ENCODE data around the gene ANKRD52.

ANKRD52 gene

DNA sequence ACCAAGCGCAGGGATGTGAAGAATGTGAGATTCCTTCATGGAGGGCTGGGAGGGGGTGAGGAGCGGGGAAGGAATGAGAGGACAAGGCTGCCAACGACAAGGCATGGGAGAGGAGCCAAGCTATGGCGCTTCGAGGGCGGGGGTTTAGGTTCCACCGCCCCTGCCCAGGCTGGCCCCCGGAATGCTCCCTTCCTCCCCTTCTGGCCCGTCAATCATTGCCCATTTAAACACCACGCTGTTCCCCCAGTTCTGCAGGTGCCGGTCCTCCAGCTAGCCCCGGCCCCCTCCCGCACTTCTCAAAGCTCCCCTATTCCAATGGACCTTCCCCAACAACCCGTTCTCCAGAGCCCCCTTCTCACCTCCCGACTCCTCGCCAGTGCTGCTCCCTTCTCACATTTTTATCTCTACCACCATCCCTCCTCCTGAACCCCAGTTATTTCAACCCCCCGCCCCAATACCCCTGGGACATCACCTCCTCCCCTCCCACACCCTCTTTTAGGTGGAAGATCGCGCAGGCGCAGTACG is 36.9 kb downstream of the ANKRD52 start:
- H3K27ac ChIP-seq = peak overlapping the region; percentile 98
- TF ChIP-seq, protein P1, sequence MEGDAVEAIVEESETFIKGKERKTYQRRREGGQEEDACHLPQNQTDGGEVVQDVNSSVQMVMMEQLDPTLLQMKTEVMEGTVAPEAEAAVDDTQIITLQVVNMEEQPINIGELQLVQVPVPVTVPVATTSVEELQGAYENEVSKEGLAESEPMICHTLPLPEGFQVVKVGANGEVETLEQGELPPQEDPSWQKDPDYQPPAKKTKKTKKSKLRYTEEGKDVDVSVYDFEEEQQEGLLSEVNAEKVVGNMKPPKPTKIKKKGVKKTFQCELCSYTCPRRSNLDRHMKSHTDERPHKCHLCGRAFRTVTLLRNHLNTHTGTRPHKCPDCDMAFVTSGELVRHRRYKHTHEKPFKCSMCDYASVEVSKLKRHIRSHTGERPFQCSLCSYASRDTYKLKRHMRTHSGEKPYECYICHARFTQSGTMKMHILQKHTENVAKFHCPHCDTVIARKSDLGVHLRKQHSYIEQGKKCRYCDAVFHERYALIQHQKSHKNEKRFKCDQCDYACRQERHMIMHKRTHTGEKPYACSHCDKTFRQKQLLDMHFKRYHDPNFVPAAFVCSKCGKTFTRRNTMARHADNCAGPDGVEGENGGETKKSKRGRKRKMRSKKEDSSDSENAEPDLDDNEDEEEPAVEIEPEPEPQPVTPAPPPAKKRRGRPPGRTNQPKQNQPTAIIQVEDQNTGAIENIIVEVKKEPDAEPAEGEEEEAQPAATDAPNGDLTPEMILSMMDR (IDR thresholded peaks at IDR 0.05) = no peak
- TF ChIP-seq ZFX (IDR thresholded peaks at IDR 0.05; ENCODE audit: borderline replicate concordance) = no peak

DNA sequence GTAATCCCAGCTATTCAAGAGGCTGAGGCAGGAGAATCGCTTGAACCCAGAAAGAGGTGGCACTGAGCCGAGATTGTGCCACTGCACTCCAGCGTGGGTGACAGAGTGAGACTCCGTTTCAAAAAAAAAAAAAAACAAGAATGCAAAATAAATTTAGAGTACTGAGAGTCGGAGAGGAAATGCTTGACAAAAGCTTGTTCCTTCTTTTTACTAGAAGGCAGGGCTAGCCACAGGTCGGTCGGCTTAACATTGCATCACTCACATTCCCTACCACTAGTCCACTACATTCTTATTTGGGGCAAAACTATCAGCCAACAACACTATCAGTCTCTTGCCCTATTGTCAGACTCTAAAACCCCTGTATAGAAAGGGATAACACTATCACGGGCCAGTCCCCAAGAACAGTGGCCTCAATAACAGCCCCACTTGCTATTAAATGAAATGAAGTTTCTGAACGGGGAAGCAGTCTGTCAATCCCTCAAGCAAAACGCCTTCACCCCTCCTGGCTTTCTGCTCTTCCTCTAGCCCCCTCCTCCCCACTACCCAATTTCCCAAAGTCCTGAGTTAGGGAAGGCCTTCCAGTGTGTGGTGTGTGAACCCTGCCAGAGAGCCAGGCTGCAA is 37.5 kb downstream of the ANKRD52 start:
- TF ChIP-seq ZFX (IDR thresholded peaks at IDR 0.05; ENCODE audit: borderline replicate concordance) = no peak
- TF ChIP-seq, protein P1 (IDR thresholded peaks at IDR 0.05) = no peak
- H3K27ac ChIP-seq = peak overlapping the region; percentile 98

DNA sequence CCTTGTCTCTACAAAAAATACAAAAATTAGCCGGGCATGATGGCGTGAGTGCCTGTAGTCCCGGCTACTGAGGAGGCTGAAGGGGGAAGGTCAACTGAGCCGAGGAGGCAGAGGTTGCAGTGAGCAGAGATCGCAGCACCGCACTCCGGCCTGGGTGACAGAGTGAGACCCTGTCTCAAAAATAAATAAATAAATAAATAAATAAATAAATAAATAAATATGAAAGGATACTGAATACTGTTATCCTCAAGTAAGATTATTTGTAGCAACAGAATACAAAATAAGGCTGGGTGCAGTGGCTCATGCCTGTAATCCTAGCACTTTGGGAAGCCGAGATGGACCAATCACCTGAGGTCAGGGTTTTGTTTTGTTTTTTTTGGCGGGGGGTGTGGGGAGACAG is 38.3 kb downstream of the ANKRD52 start:
- TF ChIP-seq ZFX (IDR thresholded peaks at IDR 0.05; ENCODE audit: borderline replicate concordance) = no peak
- TF ChIP-seq, protein P1 (IDR thresholded peaks at IDR 0.05) = no peak
- H3K27ac ChIP-seq = no peak overlapping the region; the same call in 1 of the 2 replicates

DNA sequence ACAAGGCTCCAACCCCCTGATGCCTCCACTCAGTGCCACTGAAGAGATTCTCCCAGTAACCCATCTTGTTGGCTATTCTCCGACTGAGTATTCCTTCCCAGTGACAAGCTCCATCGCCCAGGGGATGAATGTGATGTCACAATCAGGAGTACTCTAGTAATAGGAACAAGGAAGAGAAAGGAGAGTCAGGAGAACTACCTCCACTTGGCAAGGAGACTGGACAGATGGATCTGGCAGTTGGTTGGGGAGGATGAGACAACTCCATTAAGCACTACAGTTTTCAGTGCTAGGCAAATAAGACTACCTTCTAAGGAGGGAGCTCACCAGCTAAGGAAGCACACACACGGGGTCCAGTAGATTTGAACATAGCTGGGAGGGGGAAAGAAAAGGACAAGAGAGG is 41.7 kb downstream of the ANKRD52 start:
- H3K27ac ChIP-seq = peak overlapping the region; percentile 54
- TF ChIP-seq, protein P1 (IDR thresholded peaks at IDR 0.05) = no peak
- no peak for TF ChIP-seq ZFX (IDR thresholded peaks at IDR 0.05; ENCODE audit: borderline replicate concordance)

DNA sequence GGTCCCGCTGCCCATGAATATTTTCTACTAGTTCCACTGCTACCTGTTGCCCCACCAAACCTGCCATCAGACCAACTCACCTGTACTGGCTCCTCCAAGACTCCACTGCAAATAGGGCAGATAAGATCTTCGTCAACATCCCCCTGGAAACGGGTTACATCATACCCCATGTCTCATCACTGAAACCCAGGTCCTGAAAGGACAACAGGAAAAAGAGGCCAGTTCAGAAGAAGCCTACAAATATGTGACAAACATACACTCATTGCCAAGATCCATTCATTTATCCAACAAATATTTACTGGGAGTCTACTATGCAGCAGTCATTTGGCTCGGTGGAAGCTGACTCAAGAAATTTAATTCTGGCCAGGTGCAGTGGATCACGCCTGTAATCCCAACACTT is 44.3 kb downstream of the ANKRD52 start:
- no peak for TF ChIP-seq ZFX (IDR thresholded peaks at IDR 0.05; ENCODE audit: borderline replicate concordance)
- TF ChIP-seq, protein P1 (IDR thresholded peaks at IDR 0.05) = no peak
- no peak overlapping the region for H3K27ac ChIP-seq

DNA sequence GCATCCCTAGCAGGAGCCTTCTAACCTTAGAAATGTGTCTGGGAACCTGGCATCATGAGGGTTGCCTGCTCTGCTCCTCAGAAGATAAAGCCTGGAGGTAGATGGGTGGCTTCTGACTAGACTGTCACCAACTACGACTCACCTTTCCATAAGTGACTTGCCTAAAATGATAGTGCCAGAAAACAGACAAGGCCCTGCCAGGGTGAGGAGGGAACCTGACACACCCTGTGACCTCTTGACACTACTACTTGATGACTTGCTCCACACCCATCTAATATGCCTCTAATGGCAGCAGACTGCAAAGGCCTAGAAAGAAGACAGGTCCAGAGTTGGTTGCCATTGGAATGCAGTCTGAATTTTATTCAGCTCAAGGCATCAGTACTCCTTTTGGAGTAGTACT is 45.8 kb downstream of the ANKRD52 start:
- H3K27ac ChIP-seq = no peak overlapping the region
- TF ChIP-seq ZFX (IDR thresholded peaks at IDR 0.05; ENCODE audit: borderline replicate concordance) = no peak
- TF ChIP-seq, protein P1 (IDR thresholded peaks at IDR 0.05) = no peak

DNA sequence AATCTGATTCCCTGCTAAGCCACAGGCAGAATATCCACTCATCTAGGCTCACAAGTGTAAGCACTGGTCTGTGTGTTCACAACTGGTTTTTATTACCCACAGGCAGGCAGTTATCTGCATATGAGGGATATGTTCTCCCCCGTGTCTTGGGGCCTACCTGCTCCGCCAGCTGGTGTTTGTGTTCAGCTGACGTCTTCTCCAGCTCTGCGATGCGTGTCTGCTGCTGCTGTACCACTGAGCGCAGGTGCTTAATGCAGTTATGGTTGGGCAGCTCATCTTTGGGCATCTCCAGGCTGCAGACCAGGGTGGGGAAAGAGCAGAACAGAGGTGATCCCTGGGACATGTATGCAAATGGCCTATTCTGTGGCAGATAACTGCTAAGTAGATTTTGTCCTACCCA is 50.2 kb downstream of the ANKRD52 start:
- TF ChIP-seq, protein P1 (IDR thresholded peaks at IDR 0.05) = no peak
- no peak for TF ChIP-seq ZFX (IDR thresholded peaks at IDR 0.05; ENCODE audit: borderline replicate concordance)
- H3K27ac ChIP-seq = no peak overlapping the region

Data from 22Rv1 (cell line).